COLO668 (cell line): ENCODE results near the gene ENTPD1.
"Not testable (repeated sequence)": the region's sequence is repeated elsewhere in the genome, so short reads cannot be mapped to it uniquely, and the experiment has no call there.

Experiments used
- DNase-seq: peaks from one replicate; lab custom pipeline; 2025; ENCODE audit not compliant: unreplicated experiment; lab: John Stamatoyannopoulos, UW

ENTPD1 gene

DNA sequence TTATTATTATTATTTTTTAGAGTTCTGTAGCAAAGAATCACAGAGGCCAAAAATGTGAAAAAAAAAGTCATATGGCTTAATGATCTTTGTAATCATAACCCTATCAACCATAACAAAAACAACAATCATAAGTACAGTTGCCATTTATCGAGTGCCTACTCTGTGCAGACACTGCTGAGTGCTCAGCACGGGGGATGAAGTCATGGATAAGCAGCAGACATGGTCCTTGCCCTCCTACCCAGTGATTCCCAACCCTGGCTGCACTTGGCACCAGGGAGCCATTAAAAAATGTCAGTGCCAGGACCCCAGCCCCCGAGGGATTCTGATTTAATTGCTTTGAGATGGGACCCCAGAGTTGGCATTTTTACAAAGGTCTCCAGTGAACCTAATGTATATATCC lies 38.2 kb downstream of the ENTPD1 start:
- DNase-seq, result no peak

DNA sequence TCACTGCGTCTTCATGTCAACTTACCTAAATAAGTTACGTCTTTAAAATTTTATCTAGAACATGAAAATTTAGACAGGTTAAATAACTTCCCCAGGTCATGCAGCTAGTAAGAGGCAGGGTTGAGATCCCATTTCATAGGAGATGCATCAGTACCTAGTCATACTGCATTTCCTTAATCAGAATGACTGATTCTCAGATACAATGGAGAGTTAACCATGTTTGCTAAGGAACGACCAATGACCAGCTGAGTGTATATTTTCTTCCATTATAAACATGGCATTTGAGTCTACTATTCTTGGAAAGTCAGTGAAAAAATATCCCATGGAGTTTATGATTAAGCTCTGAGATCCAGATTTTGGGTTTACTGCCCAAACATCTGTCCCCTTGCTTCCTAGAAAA lies 39.6 kb downstream of the ENTPD1 start:
- DNase-seq, result no peak

DNA sequence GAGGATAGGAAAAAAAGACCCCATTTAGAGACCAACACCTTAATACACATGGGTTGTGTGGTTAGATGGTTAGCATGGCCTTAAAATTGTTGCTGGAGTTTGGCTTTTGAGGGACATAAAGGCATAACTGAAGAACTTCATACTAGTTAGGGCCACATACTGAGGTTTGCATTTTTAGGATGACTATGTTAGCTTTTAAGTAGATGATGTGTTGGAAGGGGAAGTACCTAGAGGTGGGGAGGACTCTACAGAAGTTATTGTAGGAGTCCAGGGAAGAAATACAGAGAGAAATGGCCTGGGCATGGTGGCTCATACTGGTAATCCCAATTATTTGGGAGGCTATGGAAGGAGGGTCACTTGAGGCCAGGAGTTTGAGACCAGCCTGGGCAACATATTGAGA lies 40.5 kb downstream of the ENTPD1 start:
- DNase-seq, result no peak

DNA sequence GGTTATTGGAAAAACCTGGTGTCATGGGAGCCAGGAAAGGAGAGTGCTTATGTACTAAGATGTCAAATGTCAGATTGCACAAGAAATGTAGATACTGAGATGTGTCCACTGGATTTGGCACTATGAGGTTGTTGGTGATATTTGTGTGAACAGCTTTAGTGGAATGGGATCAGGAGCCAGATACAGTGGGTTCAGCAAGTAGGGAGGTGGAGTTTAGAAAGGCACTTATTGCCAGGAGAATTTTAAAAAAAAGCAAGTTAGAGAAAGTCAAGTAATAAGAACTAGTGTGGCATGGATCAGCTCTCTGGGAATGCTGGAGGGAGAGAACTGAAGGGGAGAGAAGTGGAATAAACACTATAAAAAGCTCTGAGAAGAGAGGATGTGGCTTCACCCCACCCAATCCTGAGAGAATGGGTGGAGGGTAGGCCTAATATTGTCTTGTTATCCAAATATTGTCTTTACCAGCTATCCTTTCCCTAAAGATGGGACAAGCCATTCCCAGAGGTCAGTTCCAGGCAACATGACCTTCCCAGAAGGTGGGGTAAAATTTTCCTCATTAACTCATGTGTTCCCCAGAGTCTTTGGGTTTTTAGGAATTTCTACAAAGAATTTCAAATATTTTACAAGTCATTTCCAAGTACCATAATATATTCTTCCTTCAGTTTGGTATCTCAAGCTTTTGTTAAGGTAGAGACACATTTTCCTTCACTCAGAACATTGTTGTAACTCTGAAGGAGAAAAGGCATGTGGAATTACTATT lies 42.3 kb downstream of the ENTPD1 start:
- DNase-seq, result no peak

DNA sequence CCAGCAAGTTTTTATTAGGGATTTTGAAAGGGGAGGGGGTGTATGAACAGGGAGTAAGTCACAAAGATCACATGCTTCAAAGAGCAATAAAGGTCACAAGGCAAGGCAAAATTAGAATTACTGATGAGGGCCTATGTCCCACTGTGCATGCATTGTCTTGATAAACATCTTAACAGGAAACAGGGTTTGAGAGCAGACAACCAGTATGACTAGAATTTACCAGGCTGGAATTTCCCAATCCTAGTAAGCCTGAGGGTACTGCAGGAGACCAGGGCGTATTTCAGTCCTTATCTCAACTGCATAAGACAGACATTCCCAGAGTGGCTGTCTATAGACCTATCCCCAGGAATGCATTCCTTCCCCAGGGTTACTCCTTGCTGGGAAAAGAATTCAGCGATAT lies 44.3 kb downstream of the ENTPD1 start:
- DNase-seq, result not testable (repeated sequence)

DNA sequence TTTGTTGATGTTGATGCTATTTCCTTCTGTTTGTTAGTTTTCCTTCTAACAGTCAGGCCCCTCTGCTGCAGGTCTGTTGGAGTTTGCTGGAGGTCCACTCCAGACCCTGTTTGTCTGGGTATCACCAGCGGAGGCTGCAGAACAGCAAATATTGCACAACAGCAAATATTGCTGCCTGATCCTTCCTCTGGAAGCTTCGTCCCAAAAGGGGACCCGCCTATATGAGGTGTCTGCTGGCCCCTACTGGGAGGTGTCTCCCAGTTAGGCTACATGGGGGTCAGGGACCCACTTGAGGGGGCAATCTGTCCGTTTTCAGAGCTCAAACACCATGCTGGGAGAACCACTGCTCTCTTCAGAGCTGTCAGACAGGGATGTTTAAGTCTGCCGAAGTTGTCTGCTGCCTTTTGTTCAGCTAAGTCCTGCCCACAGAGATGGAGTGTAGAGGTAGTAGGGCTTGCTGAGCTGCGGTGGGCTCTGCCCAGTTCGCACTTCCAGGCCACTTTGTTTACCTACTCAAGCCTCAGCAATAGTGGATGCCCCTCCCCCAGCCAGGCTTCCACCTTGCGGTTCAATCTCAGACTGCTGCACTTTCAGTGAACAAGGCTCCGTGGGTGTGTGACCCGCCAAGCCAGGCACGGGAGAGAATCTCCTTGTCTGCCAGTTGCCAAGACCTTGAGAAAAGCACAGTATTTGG lies 50.9 kb downstream of the ENTPD1 start:
- not testable (repeated sequence) for DNase-seq

DNA sequence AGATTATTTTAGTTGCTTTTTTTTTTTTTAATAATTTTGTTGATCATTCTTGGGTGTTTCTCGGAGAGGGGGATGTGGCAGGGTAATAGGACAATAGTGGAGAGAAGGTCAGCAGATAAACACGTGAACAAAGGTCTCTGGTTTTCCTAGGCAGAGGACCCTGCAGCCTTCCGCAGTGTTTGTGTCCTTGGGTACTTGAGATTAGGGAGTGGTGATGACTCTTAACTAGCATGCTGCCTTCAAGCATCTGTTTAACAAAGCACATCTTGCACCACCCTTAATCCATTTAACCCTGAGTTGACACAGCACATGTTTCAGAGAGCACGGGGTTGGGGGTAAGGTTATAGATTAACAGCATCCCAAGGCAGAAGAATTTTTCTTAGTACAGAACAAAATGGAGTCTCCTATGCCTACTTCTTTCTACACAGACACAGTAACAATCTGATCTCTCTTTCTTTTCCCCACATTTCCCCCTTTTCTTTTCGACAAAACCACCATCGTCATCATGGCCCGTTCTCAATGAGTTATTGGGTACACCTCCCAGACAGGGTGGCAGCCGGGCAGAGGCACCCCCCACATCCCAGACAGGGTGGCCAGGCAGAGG lies 52.8 kb downstream of the ENTPD1 start:
- not testable (repeated sequence) for DNase-seq

DNA sequence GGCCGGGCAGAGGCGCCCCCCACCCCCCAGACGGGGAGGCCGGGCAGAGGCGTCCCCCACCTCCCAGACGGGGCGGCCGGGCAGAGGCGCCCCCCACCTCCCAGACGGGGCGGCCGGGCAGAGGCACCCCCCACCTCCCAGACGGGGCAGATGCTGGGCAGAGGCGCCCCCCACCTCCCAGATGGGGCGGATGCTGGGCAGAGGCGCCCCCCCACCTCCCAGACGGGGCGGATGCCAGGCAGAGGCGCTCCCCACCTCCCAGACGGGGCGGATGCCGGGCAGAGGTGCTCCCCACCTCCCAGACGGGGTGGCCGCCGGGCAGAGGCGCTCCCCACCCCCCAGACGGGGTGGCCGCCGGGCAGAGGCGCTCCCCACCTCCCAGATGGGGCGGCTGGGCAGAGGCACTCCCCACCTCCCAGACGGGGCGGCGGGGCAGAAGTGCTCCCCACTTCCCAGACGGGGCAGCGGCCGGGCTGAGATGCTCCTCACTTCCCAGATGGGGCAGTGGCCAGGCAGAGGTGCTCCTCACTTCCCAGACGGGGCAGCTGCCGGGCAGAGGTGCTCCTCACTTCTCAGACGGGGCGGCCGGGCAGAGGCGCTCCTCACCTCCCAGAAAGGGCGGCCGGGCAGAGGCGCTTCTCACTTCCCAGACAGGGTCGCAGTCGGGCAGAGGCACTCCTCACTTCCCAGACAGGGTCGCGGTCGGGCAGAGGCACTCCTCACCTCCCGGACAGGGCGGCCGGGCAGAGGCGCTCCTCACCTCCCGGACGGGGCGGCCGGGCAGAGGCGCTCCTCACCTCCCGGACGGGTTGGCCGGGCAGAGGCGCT lies 53.6 kb downstream of the ENTPD1 start:
- no peak for DNase-seq

DNA sequence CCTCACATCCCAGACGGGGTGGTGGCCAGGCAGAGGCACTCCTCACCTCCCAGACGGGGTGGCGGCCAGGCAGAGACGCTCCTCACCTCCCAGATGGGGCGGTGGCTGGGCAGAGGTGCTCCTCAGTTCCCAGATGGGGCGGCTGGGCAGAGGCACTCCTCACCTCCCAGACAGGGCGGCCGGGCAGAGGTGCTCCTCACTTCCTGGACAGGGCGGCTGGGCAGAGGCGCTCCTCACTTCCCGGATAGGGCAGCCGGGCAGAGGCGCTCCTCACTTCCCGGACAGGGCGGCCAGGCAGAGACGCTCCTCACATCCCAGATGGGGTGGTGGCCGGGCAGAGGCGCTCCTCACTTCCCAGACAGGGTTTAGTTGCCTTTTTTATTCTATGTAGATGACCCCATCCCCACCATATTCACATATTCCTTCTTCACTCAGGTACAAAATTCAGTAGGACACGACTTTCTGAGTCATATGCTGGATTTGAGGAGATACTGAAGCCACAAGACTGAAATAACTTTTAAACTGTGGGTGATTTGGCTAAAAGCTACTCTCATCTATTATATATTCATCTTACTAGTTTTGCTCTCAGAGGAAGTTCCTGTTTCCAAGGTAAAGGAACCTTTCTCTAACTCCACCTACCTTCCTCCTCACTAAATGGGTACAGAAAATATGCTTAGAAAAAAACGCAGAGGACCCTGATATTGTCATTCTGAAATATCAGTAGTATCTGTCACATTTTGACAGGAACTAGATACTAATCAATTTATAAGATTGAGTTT lies 54.4 kb downstream of the ENTPD1 start:
- no peak for DNase-seq

DNA sequence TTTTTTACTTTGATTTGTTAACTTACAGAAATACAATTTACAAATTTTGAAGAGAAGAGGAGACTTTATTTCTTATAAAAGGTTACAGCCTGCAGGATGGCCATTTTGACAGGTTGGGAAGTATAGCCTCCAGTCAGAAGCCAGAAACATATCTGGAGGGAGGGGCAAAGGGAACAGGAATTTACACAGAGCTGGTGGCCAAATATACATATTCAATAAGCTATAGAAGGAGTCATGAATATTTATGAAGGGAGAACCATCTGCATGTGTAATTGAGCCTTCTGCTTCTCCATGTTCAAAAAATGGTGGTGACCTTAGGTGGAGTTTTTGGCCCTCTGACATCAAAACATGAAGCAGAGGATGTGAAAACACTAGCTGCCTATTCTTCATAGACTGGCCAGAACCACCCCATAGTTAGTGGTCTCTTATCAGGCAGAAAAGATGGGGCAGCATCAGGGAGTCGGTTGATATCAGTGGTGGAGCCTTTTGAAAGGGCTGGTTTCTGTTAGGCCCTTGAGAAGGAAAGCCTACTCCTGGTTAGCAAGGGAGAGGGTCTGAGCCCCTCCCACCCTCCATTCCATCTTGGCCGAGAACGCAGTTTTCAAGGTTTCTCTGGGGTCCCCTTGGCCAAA lies 57.2 kb downstream of the ENTPD1 start:
- no peak for DNase-seq

DNA sequence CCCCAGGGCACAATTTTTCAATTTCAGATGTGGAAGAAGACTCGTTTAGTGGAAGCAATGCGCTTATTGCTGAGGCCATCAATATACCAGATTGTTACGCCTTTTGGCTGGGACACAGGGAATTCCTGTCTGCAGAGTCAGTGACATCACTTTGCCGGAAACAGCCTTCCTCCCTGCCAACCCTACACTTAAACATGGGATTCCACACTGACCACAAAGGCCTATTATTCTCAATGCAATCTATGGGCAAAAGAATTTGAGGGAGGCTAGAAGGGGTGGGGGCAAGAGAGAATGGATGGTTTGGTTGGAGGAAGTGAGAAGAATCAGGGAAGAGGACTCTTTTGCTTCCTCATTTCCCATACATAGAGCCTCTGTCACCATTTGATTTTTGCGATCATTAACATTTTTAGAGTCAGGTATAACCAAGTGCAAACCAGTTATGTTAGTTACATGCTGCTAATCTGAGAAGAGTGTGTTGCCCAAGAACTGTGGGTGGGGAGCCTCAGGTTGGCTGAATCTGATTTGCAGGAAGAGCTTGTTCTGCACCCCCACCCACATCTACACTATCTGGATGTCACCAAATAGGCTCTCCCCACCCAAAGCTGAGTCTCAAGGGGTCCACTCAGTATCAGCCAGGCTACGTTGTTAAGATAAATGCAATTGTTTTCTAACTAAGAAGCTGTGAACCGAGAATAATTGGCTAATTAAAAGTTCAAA lies 58.2 kb downstream of the ENTPD1 start:
- no peak for DNase-seq

DNA sequence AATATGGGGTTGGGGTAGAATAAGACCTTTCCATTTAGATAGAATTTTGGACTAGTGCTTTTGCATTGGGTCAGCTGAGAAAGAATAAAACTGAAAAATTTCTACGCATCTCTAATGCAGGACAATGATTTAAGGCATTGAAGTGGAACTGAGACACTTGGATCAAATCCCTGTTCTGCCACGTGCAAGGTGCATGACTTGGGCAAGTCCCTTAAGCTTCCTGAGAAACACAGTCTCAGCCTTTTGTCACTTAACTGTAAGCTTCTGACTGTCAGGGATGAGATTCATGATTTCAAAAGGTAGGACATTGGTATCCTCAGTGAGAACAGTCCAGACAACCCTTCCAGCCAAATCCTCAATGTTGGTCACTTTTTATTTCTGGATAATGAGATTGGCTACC lies 59.2 kb downstream of the ENTPD1 start:
- no peak for DNase-seq

DNA sequence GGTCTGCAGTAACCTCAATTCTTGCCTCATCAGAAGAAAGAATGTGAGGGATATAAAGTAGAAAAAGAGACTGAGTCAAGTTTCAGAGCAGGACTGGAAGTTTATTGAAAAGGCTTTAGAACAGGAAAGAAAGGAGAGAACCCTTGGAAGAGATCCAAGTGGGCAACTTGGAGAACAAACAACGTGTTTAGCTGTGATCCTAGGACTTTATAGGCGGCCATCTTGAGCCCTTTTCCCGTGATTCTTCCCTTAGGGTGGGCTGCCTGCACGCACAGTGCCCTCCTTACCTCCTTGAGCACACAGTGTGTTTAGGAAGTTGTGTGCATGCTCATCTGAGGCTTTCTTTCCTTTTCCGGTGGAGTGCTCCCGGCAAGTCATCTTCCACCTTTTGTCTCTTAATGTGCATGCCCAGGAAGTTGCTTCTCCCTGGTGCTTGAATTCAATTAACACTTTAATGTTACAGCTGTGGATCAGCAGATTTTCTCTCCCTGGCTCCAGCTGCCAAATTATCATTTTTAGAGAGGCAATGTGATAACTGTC lies 59.8 kb downstream of the ENTPD1 start:
- no peak for DNase-seq

DNA sequence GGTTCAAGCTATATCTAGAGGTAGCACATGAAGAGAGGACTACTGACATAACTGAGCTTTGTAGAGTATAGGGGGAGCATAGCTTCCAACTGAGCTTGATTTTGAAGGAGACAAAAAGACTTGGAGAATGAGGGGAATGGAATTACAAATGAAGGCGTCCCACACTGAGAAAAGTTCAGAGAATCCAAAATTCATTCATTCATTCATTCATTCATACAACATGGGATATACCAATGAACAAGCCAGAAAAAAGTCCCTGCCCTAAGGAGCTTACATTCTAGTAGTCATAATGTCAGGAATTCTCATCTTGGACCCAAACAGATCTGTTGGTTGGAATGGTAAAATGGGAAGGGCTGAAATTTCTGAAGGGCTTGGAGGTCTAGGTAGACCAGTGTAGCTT lies 62.0 kb downstream of the ENTPD1 start:
- DNase-seq, result no peak

DNA sequence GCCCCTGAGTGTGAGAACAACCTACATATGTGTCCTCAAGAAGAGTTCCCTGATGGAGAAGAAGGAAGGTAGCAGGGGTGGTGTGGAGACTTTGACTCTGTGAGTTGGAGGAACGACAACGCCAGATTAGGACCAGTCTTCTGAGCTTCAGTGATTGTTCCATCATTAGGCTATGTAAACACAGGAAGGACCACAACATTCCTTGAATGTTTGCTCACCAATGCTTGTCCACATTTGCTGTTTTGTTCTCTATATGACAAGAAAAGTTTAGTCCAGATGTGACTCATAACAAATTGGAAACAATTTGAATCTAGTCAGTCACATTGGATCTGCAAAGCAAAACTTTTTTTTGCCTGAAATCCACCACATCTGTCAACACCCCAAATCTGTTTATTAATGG lies 62.7 kb downstream of the ENTPD1 start:
- no peak for DNase-seq

DNA sequence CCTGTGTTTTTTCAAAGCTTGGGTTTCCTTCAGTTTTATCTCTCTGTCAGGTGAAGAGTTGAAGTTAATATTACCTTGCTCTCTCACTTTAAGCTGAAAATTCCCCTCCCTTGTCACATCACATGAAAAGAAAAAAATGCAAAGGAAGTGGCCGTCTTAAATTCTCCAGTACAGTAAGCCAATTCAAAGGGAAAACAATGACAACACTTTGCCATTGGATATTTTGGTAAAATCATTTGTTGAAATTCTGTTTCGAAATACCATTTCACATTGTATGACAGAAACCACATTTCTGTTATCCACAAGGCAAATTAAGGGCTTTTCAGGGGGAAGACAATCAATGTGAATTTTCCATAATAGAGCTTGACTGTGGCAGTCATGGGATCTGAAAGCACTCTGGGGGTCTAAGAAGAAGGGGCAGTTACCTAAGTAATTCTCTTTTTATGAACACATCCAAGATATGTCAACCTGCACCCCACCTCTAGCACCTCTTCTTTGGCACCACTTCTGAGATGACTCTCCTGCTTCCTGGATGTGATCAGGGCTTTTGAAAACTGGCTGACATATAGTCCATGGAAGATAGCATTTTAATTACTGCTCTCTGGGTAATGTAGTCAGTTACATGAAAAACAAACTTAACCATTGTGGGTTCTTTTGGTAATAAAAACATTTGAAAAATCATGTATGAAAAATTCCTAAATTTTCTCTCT lies 63.8 kb downstream of the ENTPD1 start:
- DNase-seq, result no peak

DNA sequence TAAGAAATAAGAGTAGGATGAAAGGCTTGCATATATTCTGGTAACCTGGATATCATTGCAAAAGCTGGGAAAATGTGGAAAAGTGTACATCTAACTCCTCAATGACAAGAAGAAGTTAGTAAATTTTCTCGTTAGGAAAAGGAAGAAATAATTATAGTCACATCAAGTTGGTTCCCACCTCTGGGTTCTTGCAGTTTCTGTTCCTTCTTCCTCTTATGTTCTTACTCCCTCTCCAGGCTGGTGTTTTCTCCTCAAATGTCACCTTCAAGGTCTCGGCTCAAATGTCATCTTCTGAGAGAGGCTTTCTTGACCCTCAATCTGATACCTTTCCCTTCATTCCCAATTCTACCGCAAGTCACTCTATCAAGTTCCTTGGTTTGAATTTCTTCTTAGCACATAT lies 64.4 kb downstream of the ENTPD1 start:
- no peak for DNase-seq

DNA sequence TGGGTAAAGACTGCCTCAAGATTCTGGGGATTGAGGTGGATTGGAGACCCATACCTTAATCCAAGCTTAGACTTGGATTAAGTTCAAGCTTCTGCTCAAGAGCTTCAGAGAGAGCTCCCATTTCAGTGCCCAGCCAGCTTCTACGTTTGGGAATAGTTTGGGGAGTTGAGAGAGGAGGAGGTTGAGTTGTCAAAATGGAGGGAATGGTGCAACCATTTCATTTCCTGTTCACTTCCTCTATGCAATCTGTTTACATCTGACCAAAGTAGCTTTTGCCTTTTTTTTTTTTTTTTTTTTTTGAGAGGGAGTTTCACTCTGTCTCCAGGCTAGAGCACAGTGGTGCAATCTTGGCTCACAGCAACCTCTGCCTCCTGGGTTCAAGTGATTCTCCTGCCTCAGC lies 65.8 kb downstream of the ENTPD1 start:
- DNase-seq, result no peak

DNA sequence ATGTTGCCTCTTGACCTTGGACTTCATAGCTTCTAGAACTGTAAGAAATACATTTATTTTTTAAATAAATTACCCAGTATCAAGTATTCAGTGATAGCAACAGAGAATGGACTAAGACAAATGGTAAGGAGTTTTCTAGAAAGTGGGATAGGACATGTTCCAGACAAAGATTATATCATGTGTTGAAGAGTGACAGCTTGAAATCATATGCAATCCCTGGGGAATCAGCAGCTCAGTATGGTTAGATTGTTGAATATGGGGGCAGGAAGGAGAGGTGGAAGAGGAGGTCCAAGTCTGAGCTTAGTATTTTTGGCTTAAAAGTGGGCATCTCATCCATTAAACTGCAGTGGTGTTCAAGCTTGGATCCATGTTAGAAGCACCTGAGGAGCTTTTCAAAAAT lies 74.1 kb downstream of the ENTPD1 start:
- DNase-seq, result no peak
